Psoas muscle (tissue), 8 donors: ENCODE measurements around the gene CNOT11. TPM values are rescaled to one million over a fixed set of nuclear protein-coding genes. Genes with fewer than 3 reads are reported as not detected.
A peak's percentile ranks its signal among the peaks of the same experiment; 100 is the strongest.

Experiments used
- ATAC-seq, 4 donors: fragments of 200-7000 bp; cut with Tn5 transposase; one replicate each; pipeline ENCODE4 v1.9.1; 2020; ENCODE audit warnings: moderate library complexity in 3 of 4, mild to moderate bottlenecking in 2 of 4
- DNase-seq, 2 donors: peaks; one replicate each; pipeline ENCODE4 v3.0.0-alpha.2; 2020
- H3K27ac ChIP-seq: fragments of 200-600 bp; one replicate; pipeline ENCODE4 v1.8.0; 2022
- H3K27me3 ChIP-seq, 3 donors: fragments of 200-600 bp in 1 of 3; one replicate each; pipeline versions ENCODE4 v1.6.1 to v1.8.0; 2013 to 2022; ENCODE audit warnings: low read length in 2 of 3, mild to moderate bottlenecking in 2 of 3, moderate library complexity in 1 of 3; ENCODE audit not compliant: insufficient read depth in 3 of 3
- H3K36me3 ChIP-seq, 2 donors: fragments of 200-600 bp in 1 of 2; one replicate each; pipeline versions ENCODE4 v1.6.1 to v1.8.0; 2013 to 2022; ENCODE audit warnings: low read depth in 1 of 2, mild to moderate bottlenecking in 1 of 2, moderate library complexity in 1 of 2; ENCODE audit not compliant: insufficient read depth in 1 of 2
- H3K4me1 ChIP-seq: fragments of 200-600 bp; one replicate; pipeline ENCODE4 v1.8.0; 2022
- H3K4me3 ChIP-seq: fragments of 200-600 bp; one replicate; pipeline ENCODE4 v1.8.0; 2022; ENCODE audit warnings: mild to moderate bottlenecking
- H3K9me3 ChIP-seq: fragments of 200-600 bp; one replicate; pipeline ENCODE4 v1.8.0; 2022
- CTCF ChIP-seq: fragments of 200-600 bp; IDR thresholded peaks from one replicate; pipeline ENCODE4 v1.8.0; 2022; ENCODE audit warnings: antibody characterized with exemption
- WGBS, 3 donors: extraction: QIAGEN DNeasy Blood & Tissue Kit; methylation state at CpG; one replicate each; pipeline versions ENCODE4 v1.1.6 to v1.1.7; 2013; 5-methylcytosine and 5-hydroxymethylcytosine counted together
- intact Hi-C, 2 donors: fragments of 100-400 bp; cut with DNase I; formaldehyde crosslinking; loops; one replicate each; pipeline versions ENCODE4 v1.11.0 to v1.14.2; 2022
- long read RNA-seq, 2 donors: library from polyadenylated mRNA; unstranded; transcript quantifications; one replicate each; pipeline ENCODE4 v2.0.0, GENCODE V29; 2021
- polyA plus RNA-seq, 3 donors: library from polyadenylated mRNA; stranded (reverse); fragments of 200-250 nt; gene quantifications; one replicate each; pipeline ENCODE4 v1.2.3, GENCODE V29; 2013
- total RNA-seq, 4 donors: library from RNA; stranded (reverse); fragmentation: NEBNext Ultra II Directional in 2 of 4; extraction: Animal tissue kit (Norgen Biotek cat#: 25700) in 2 of 4; gene quantifications; one replicate each; pipeline versions ENCODE4 v1.2.1 to v1.2.4, GENCODE V29; 2021 to 2023
- donor health status: healthy with polysubstance abuse.
- donor health status: DM: no; HTN: no; CAD: no; lungs with moderate emphysema.
- donor health status: Bipolar disorder and iron deficiency.
- donor health status: healthy.
- donor health status: DM: yes; HTN: yes; CAD: no.
- donor health status: DM: no; HTN: no; CAD: no.
- donor health status: DM: no; HTN: no; CAD: no.
- donor health status: DM: yes; HTN: yes; CAD: no.

CNOT11 gene
- total RNA-seq (10 to 100 TPM; 29.6 to 42.1 (median 34.8) TPM), polyA plus RNA-seq (10 to 100 TPM; 17.1 to 38.0 (median 17.6) TPM)
- long read RNA-seq, donor 1, transcript CNOT11-201 (7 exons, 2,599 nt) = major isoform, 38 of 47 reads
- long read RNA-seq, donor 1, partial matches to known transcripts = 0 of 47 reads
- long read RNA-seq, donor 1, other reads (novel, unspliced or antisense) = 9 of 47 reads
- long read RNA-seq, donor 2, transcript CNOT11-201 (7 exons, 2,599 nt) = major isoform, 83 of 106 reads
- long read RNA-seq, donor 2, partial matches to known transcripts = 1 of 106 reads
- long read RNA-seq, donor 2, other reads (novel, unspliced or antisense) = 22 of 106 reads

GRCh38 chr2:101252408-101253012 lies at the start of gene CNOT11:
CNOT11 (plus strand) TSS chr2:101252886; CDS start chr2:101252965, 79 bp downstream.
- WGBS, 3 donors = 1% methylated on average over 45 to 63 of the region's 63 CpGs
- peak; percentile 94 to 95 (median 94) for ATAC-seq
- Histone ChIP-seq H3K4me3 (peak within 1 kb of the TSS; percentile 100), H3K4me1 (peaks cover 24% of the 10 kb centered on the region), H3K36me3 (peaks cover 0 to 10% of the 10 kb centered on the region in 2 donors), H3K9me3 (no peaks in the 10 kb centered on the region), H3K27ac (peak within 1 kb of the TSS; percentile 99), H3K27me3 (no peaks in the 10 kb centered on the region)
- DNase-seq = peak; percentile 100
- TF ChIP-seq CTCF = no peak
- intact Hi-C loops = loop anchor here (2.0 to 5.0 kb wide), 2 partner anchors 54 to 55 kb away; partner anchors contain the start of gene RNF149 (in 1 of the 2)

- Histone ChIP-seq H3K4me1 (peaks cover 4% of the 10 kb centered on the region), H3K9me3 (peaks cover 2% of the 10 kb centered on the region), H3K27ac (no peak overlapping the region), H3K36me3 (no peaks in the 10 kb centered on the region), H3K4me3 (no peak overlapping the region), H3K27me3 (no peaks in the 10 kb centered on the region)
- 92 to 93% (median 93%) methylated on average over 4 of the region's 4 CpGs for WGBS, 3 donors
- DNase-seq (no peak), ATAC-seq (no peak)
- intact Hi-C loops = loop anchor here in 1 of 2 donors (5.0 kb wide), 1 partner anchor 167 kb away; no protein-coding TSS in a partner anchor
- no peak for TF ChIP-seq CTCF
These were observed 48.1 kb upstream of the CNOT11 start for GRCh38 chr2:101204400-101205115.

GRCh38 chr2:101205521-101206479 lies 46.9 kb upstream of the CNOT11 start:
- Histone ChIP-seq H3K9me3 (peaks cover 10% of the 10 kb centered on the region), H3K27me3 (no peaks in the 10 kb centered on the region), H3K36me3 (no peaks in the 10 kb centered on the region), H3K4me3 (peak overlapping the region; percentile 59), H3K27ac (no peak overlapping the region), H3K4me1 (peaks cover 4% of the 10 kb centered on the region)
- intact Hi-C loops = loop anchor here in 1 of 2 donors (2.0 to 5.0 kb wide), 2 partner anchors 168 to 191 kb away; no protein-coding TSS in a partner anchor
- 35 to 45% (median 39%) methylated on average over 15 of the region's 15 CpGs for WGBS, 3 donors
- ATAC-seq (peak; percentile 73 to 92 (median 84)), DNase-seq (peak in 1 of 2 donors; percentile 26)
- TF ChIP-seq CTCF = peak; percentile 50

GRCh38 chr2:101208830-101209229 lies 43.9 kb upstream of the CNOT11 start:
- ATAC-seq = no peak
- Histone ChIP-seq H3K9me3 (peaks cover 10% of the 10 kb centered on the region), H3K27me3 (no peaks in the 10 kb centered on the region), H3K36me3 (no peaks in the 10 kb centered on the region), H3K4me1 (peaks cover 4% of the 10 kb centered on the region), H3K4me3 (no peak overlapping the region), H3K27ac (no peak overlapping the region)
- 67 to 70% (median 68%) methylated on average over 4 of the region's 4 CpGs for WGBS, 3 donors
- TF ChIP-seq CTCF = no peak
- intact Hi-C loops = loop anchor here in 1 of 2 donors (5.0 kb wide), 1 partner anchor 172 kb away; no protein-coding TSS in a partner anchor
- no peak for DNase-seq
